H1 (cell line): ENCODE measurements around the gene MAPKAPK5. TPM values are rescaled to one million over a fixed set of nuclear protein-coding genes. Genes with fewer than 3 reads are reported as not detected.

Source experiments
- CTCF ChIA-PET: fragments of 300-600 bp; sonication (Branson Sonifier 250); formaldehyde crosslinking; loops from one replicate; lab custom pipeline; 2021; ENCODE audit not compliant: partially characterized antibody; lab: Charles Lee
- POLR2A ChIA-PET: fragments of 300-600 bp; sonication (Branson Sonifier 250); formaldehyde crosslinking; loops from one replicate; lab custom pipeline; 2021; ENCODE audit warnings: inconsistent platforms; ENCODE audit not compliant: partially characterized antibody; lab: Charles Lee
- DNase-seq, 2 experiments: peaks; one replicate each; pipeline versions ENCODE4 v3.0.0 to v3.0.0-alpha.2; 2010 to 2022; ENCODE audit warnings: low spot score in 2 of 2, low read depth in 1 of 2, mixed read lengths in 1 of 2
- FAIRE-seq: peaks from 2 replicates; lab custom pipeline; 2011; peaks lifted over from hg19 to GRCh38; lab: Jason Lieb, UNC
- H2AFZ ChIP-seq: 2 replicates; pipeline ENCODE4 v1.8.1; 2012; ENCODE audit warnings: low read length, inconsistent platforms
- H2AK5ac ChIP-seq: 2 replicates; pipeline ENCODE4 v1.6.1; 2013; ENCODE audit warnings: low read depth, low read length
- H2BK120ac ChIP-seq: replicated peaks from 2 replicates; pipeline ENCODE3; 2013; ENCODE audit warnings: low read depth, low read length, inconsistent platforms
- H2BK12ac ChIP-seq: 2 replicates; pipeline ENCODE4 v1.6.1; 2013; ENCODE audit warnings: low read depth, low read length
- H2BK15ac ChIP-seq: 2 replicates; pipeline ENCODE4 v1.6.1; 2013; ENCODE audit warnings: low read length
- H2BK20ac ChIP-seq: 2 replicates; pipeline ENCODE4 v1.6.1; 2013; ENCODE audit warnings: low read length
- H2BK5ac ChIP-seq: 2 replicates; pipeline ENCODE4 v1.6.1; 2013; ENCODE audit warnings: low read depth, low read length
- H3K14ac ChIP-seq: 2 replicates; pipeline ENCODE4 v1.6.1; 2013; ENCODE audit warnings: inconsistent platforms; ENCODE audit not compliant: insufficient read length
- H3K18ac ChIP-seq: 2 replicates; pipeline ENCODE4 v1.6.1; 2013; ENCODE audit warnings: low read length; ENCODE audit errors: extremely low read depth
- H3K23ac ChIP-seq: 2 replicates; pipeline ENCODE4 v1.6.1; 2013; ENCODE audit warnings: inconsistent platforms; ENCODE audit not compliant: insufficient read length
- H3K23me2 ChIP-seq: 2 replicates; pipeline ENCODE4 v1.6.1; 2013; ENCODE audit warnings: low read depth, low read length
- H3K27ac ChIP-seq: 2 replicates; pipeline ENCODE4 v1.6.1; 2011; ENCODE audit warnings: low read depth, low read length, inconsistent platforms
- H3K27me3 ChIP-seq, 4 experiments: replicated peaks in 1 of 4; 1 replicate in 1 of 4; 2 replicates in 3 of 4; pipeline versions ENCODE4 v1.6.1 to v1.8.1; 2011 to 2013; ENCODE audit warnings: low read length in 3 of 4, mild to moderate bottlenecking in 3 of 4, inconsistent platforms in 2 of 4, mixed read lengths in 2 of 4, moderate library complexity in 1 of 4; ENCODE audit not compliant: control insufficient read depth in 3 of 4, insufficient read depth in 3 of 4; ENCODE audit errors: extremely low read depth in 1 of 4
- H3K36me3 ChIP-seq, 4 experiments: 2 replicates each; pipeline versions ENCODE4 v1.6.1 to v1.8.1; 2011 to 2013; ENCODE audit warnings: mild to moderate bottlenecking in 4 of 4, low read length in 3 of 4, moderate library complexity in 2 of 4, control low read depth in 1 of 4, inconsistent platforms in 1 of 4; ENCODE audit not compliant: insufficient read depth in 4 of 4, control insufficient read depth in 2 of 4
- H3K4ac ChIP-seq: replicated peaks from 2 replicates; pipeline ENCODE3; 2013; ENCODE audit warnings: low read length, low read depth, mixed read lengths, inconsistent platforms; ENCODE audit not compliant: insufficient read length
- H3K4me1 ChIP-seq, 4 experiments: replicated peaks in 1 of 4; 1 replicate in 1 of 4; 2 replicates in 3 of 4; pipeline versions ENCODE4 v1.6.1 to v1.8.1; 2011 to 2013; ENCODE audit warnings: low read length in 3 of 4, inconsistent platforms in 2 of 4, mixed read lengths in 1 of 4; ENCODE audit not compliant: insufficient read depth in 4 of 4, control insufficient read depth in 3 of 4
- H3K4me2 ChIP-seq, 2 experiments: 2 replicates each; pipeline versions ENCODE4 v1.6.1 to v1.8.1; 2011 to 2013; ENCODE audit warnings: low read depth in 2 of 2, low read length in 2 of 2, control low read depth in 1 of 2, inconsistent platforms in 1 of 2, mild to moderate bottlenecking in 1 of 2; ENCODE audit not compliant: insufficient read depth in 1 of 2
- H3K4me3 ChIP-seq, 4 experiments: fragments of 200-600, 300-600 bp in 1 of 4; sonication (generic), shearing (Covaris generic), sonication (Bioruptor Twin) in 1 of 4; 2 replicates each; pipeline versions ENCODE4 v1.5.1 to v1.8.1; 2011 to 2016; ENCODE audit warnings: low read length in 4 of 4, low read depth in 3 of 4, control low read depth in 2 of 4, inconsistent platforms in 2 of 4, mild to moderate bottlenecking in 2 of 4, mixed read lengths in 1 of 4, moderate library complexity in 1 of 4; ENCODE audit not compliant: insufficient read depth in 2 of 4; ENCODE audit errors: extremely low read depth in 1 of 4
- H3K56ac ChIP-seq: replicated peaks from 2 replicates; pipeline ENCODE3; 2013; ENCODE audit warnings: low read depth, mild to moderate bottlenecking, mixed read lengths, low read length, inconsistent platforms; ENCODE audit not compliant: insufficient read length
- H3K79me1 ChIP-seq: 2 replicates; pipeline ENCODE4 v1.6.1; 2013; ENCODE audit warnings: low read depth, low read length, control low read depth
- H3K79me2 ChIP-seq, 2 experiments: 2 replicates each; pipeline versions ENCODE4 v1.6.1 to v1.8.1; 2012 to 2013; ENCODE audit warnings: low read length in 2 of 2, mild to moderate bottlenecking in 2 of 2, inconsistent platforms in 1 of 2; ENCODE audit not compliant: insufficient read depth in 2 of 2, control insufficient read depth in 1 of 2
- H3K9ac ChIP-seq, 4 experiments: replicated peaks in 1 of 4; 1 replicate in 1 of 4; 2 replicates in 3 of 4; pipeline versions ENCODE4 v1.6.1 to v1.8.1; 2011 to 2013; ENCODE audit warnings: low read depth in 3 of 4, low read length in 3 of 4, control low read depth in 2 of 4, mild to moderate bottlenecking in 2 of 4, moderate library complexity in 2 of 4, inconsistent platforms in 1 of 4; ENCODE audit errors: extremely low read depth in 1 of 4
- H3K9me3 ChIP-seq, 2 experiments: 2 replicates each; pipeline versions ENCODE4 v1.6.1 to v1.8.1; 2012 to 2013; ENCODE audit warnings: mild to moderate bottlenecking in 2 of 2, moderate library complexity in 2 of 2, control low read depth in 1 of 2, inconsistent platforms in 1 of 2, low read depth in 1 of 2, low read length in 1 of 2, mixed read lengths in 1 of 2; ENCODE audit not compliant: insufficient read depth in 2 of 2
- H4K20me1 ChIP-seq, 2 experiments: replicated peaks in 1 of 2; 2 replicates each; pipeline versions ENCODE3 to v1.8.1; 2011 to 2013; ENCODE audit warnings: inconsistent platforms in 2 of 2, low read length in 2 of 2, mild to moderate bottlenecking in 1 of 2; ENCODE audit not compliant: insufficient read depth in 2 of 2, control insufficient read depth in 1 of 2
- H4K5ac ChIP-seq: 2 replicates; pipeline ENCODE4 v1.6.1; 2013; ENCODE audit warnings: low read length, low read depth, mixed read lengths, inconsistent platforms; ENCODE audit not compliant: insufficient read length
- H4K8ac ChIP-seq: 2 replicates; pipeline ENCODE4 v1.8.0; 2013; ENCODE audit warnings: mild to moderate bottlenecking, moderate library complexity, low read length, inconsistent platforms; ENCODE audit not compliant: insufficient read depth; ENCODE audit errors: extremely low read depth
- H4K91ac ChIP-seq: replicated peaks from 2 replicates; pipeline ENCODE3; 2013; ENCODE audit warnings: low read length, mixed read lengths, inconsistent platforms; ENCODE audit not compliant: insufficient read length
- CHD1 ChIP-seq: IDR thresholded peaks from 2 replicates; pipeline ENCODE4 v1.6.1; 2012; ENCODE audit warnings: low read depth, low read length, improper control_type of control experiment
- CHD2 ChIP-seq: IDR thresholded peaks from 2 replicates; pipeline ENCODE4 v1.6.1; 2012; ENCODE audit warnings: low read length, improper control_type of control experiment
- GABPA ChIP-seq: IDR thresholded peaks from 2 replicates; pipeline ENCODE4 v1.6.1; 2011; ENCODE audit warnings: mild to moderate bottlenecking, low read length, moderate library complexity, borderline replicate concordance; ENCODE audit not compliant: insufficient read depth
- HDAC2 ChIP-seq, 2 experiments: fragments of 300-600 bp in 1 of 2; sonication (generic) in 1 of 2; IDR thresholded peaks; 2 replicates each; pipeline ENCODE4 v1.6.1; 2011 to 2012; ENCODE audit warnings: low read depth in 2 of 2, low read length in 2 of 2, mild to moderate bottlenecking in 2 of 2, moderate library complexity in 2 of 2, borderline replicate concordance in 1 of 2, inconsistent platforms in 1 of 2
- KDM1A ChIP-seq: fragments of 200-600, 300-600 bp; sonication (generic); IDR thresholded peaks from 2 replicates; pipeline ENCODE4 v1.7.1; 2016; ENCODE audit warnings: mild to moderate bottlenecking, low read length, borderline replicate concordance
- KDM5A ChIP-seq: fragments of 200-600 bp; IDR thresholded peaks from 2 replicates; pipeline ENCODE4 v1.7.1; 2012; ENCODE audit warnings: mild to moderate bottlenecking, low read length, inconsistent platforms, mixed read lengths
- POLR2AphosphoS5 ChIP-seq: IDR thresholded peaks from 2 replicates; pipeline ENCODE4 v1.6.1; 2011; ENCODE audit warnings: low read depth, low read length
- SAP30 ChIP-seq: fragments of 300-600 bp; sonication (generic); IDR thresholded peaks from 2 replicates; pipeline ENCODE4 v1.7.1; 2012; ENCODE audit warnings: low read length, moderate library complexity, mild to moderate bottlenecking, inconsistent platforms; ENCODE audit not compliant: insufficient read depth, insufficient replicate concordance
- SIRT6 ChIP-seq: IDR thresholded peaks from one replicate; pipeline ENCODE4 v1.7.1; 2012; ENCODE audit warnings: low read length, inconsistent platforms
- WGBS, 2 experiments: shearing (Covaris generic) in 1 of 2; methylation state at CpG; one replicate each; pipeline versions ENCODE4 v1.1.6 to v1.1.7; 2013 to 2015; ENCODE audit warnings: low lambda C conversion rate in 2 of 2, mixed read lengths in 2 of 2, inconsistent platforms in 1 of 2, low coverage in 1 of 2, missing lambda C conversion rate in 1 of 2; ENCODE audit not compliant: insufficient replicate concordance in 2 of 2, insufficient coverage in 1 of 2, insufficient read length in 1 of 2; ENCODE audit errors: extremely low coverage in 1 of 2, missing lambda C conversion rate in 1 of 2; 5-methylcytosine and 5-hydroxymethylcytosine counted together
- polyA plus RNA-seq, 7 experiments: library from polyadenylated mRNA; depleted of rRNA in 3 of 7; stranded (reverse) in 5 of 7; unstranded in 2 of 7; fragments of >200 nt in 5 of 7; fragments of 200-250 nt in 2 of 7; gene quantifications; 1 replicate in 5 of 7; 2 replicates in 1 of 7; 4 replicates in 1 of 7; pipeline versions ENCODE4 v1.2.1 to v1.2.3, GENCODE V29; 2011 to 2013; ENCODE audit warnings: missing spikeins in 2 of 7, mixed read lengths in 2 of 7
- total RNA-seq: library from RNA; stranded (reverse); fragmentation: NEBNext Ultra II Directional; extraction: Animal tissue kit (Norgen Biotek cat#: 25700); gene quantifications from 2 replicates; pipeline ENCODE4 v1.2.1, GENCODE V29; 2021
- TF ChIP-seq, protein P1 (sequence below): IDR thresholded peaks from 2 replicates; pipeline ENCODE4 v1.6.1; 2012; ENCODE audit warnings: inconsistent platforms
- TF ChIP-seq, protein P2 (sequence below): IDR thresholded peaks from 2 replicates; pipeline ENCODE4 v1.6.1; 2012; ENCODE audit warnings: inconsistent platforms

MAPKAPK5 gene
- total and polyA plus RNA-seq, 2 of the 8 experiments (the other 6 are each of a cell fraction or from before 2014, with no cell fraction given) = 40.0 to 91.5 TPM

DNA sequence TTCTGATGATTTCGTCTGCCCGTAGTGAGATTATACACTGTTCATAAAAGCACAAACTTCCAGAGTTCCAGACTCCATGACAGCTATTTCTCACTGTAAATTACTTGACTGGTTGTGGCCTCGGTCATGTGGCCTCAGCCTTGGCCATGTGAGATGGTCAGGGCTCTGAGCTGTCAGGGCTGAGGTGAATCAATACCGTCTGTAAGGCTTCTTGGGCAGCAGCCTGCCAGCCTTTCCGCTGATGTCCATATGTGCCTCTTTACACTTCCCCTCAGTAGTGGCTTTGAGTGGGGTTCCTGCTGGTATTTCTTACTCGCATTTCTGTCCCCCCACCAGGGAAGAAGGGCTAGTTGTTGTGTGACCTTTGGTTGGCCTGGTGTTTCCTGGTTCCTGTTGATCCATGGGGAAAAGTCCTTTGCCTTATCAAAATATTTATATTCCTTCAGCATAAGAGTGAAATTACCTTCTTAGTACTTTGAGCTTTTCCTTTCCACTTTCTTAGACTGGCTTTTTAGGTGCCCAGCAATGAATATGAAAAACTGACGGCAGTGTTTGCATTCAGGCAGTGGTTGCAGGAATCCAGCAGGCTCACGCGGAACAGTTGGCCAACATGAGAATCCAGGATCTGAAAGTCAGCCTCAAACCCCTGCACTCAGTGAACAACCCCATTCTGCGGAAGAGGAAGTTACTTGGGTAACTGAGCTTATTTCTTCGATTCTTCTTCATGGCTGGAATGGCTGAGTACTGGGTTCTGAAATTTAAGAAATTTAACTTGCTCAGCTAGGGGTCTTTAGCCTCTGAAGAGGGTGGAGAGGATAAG is 46.1 kb downstream of the MAPKAPK5 start:
- POLR2A ChIA-PET = interaction anchor here (0.5 to 2.7 kb wide), 5 partner anchors 14 to 103 kb away, joined by 3 to 6 read pairs (median 3); no protein-coding TSS in a partner anchor
- Histone ChIP-seq H3K4ac (no peak overlapping the region), H3K9ac (no peak overlapping the region), H3K79me2 (no peaks in the 10 kb centered on the region), H3K9me3 (no peaks in the 10 kb centered on the region), H3K14ac (no peak overlapping the region), H4K20me1 (peaks cover 0 to 4% of the 10 kb centered on the region in 2 experiments), H3K4me1 (no peaks in the 10 kb centered on the region), H4K91ac (no peak overlapping the region), H3K36me3 (peaks cover 38 to 90% (median 72%) of the 10 kb centered on the region in 4 experiments), H3K23ac (no peak overlapping the region), H3K27ac (no peak overlapping the region), H2AK5ac (no peak overlapping the region), H3K79me1 (no peaks in the 10 kb centered on the region), H4K8ac (no peak overlapping the region), H3K27me3 (no peaks in the 10 kb centered on the region), H3K18ac (no peak overlapping the region), H2BK5ac (no peak overlapping the region), H4K5ac (no peak overlapping the region), H3K56ac (no peak overlapping the region), H2BK12ac (no peak overlapping the region), H3K4me2 (no peak overlapping the region), H2BK20ac (no peak overlapping the region), H2AFZ (no peak overlapping the region), H3K23me2 (no peaks in the 10 kb centered on the region; the same call in 1 of the 2 replicates), H3K4me3 (no peak overlapping the region), H2BK120ac (no peak overlapping the region), H2BK15ac (no peak overlapping the region)
- CTCF ChIA-PET = interaction anchor here (0.6 to 1.9 kb wide), 4 partner anchors 19 to 1475 kb away, joined by 3 to 4 read pairs (median 4); no protein-coding TSS in a partner anchor
- no peak for DNase-seq
- 94% methylated on average over 11 of the region's 11 CpGs; no CpG with 5 or more reads in 1 of the 2 experiments for WGBS, 2 experiments
- no peak for FAIRE-seq
- TF ChIP-seq SIRT6 (no peak), KDM1A (no peak), CHD1 (no peak), SAP30 (no peak), HDAC2 (IDR thresholded peaks at IDR 0.05; ENCODE audit: borderline replicate concordance in 1 of 2, low read depth in 2 of 2, low read length in 2 of 2) (no peak), KDM5A (no peak), GABPA (no peak), CHD2 (no peak), POLR2AphosphoS5 (no peak)
- TF ChIP-seq, protein P1, sequence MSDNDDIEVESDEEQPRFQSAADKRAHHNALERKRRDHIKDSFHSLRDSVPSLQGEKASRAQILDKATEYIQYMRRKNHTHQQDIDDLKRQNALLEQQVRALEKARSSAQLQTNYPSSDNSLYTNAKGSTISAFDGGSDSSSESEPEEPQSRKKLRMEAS = no peak
- TF ChIP-seq, protein P2, sequence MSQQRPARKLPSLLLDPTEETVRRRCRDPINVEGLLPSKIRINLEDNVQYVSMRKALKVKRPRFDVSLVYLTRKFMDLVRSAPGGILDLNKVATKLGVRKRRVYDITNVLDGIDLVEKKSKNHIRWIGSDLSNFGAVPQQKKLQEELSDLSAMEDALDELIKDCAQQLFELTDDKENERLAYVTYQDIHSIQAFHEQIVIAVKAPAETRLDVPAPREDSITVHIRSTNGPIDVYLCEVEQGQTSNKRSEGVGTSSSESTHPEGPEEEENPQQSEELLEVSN = no peak
